Measurements from ENCODE around the gene TGM3.

DNA sequence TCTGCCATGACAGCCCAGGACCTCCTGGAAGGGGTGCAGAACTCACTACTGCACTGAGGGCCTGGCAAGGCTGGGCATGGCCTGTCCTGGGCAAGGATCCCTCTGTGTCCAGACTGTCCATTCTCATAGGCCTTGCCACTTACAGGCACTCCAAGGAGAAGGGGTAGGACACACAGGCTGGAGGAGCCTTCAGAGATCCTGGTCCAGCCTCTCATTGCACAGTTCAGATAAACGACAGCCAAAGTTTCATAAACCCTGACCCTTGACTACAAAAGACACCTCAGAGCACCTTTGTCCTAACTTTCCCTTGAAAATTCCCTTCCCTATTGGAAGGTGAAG lies 19.6 kb downstream of the TGM3 start:
- TF ChIP-seq EP300 (IDR thresholded peaks at IDR 0.05) (no peak), POLR2A (IDR thresholded peaks at IDR 0.05) (no peak)
- TF ChIP-seq, protein P1, sequence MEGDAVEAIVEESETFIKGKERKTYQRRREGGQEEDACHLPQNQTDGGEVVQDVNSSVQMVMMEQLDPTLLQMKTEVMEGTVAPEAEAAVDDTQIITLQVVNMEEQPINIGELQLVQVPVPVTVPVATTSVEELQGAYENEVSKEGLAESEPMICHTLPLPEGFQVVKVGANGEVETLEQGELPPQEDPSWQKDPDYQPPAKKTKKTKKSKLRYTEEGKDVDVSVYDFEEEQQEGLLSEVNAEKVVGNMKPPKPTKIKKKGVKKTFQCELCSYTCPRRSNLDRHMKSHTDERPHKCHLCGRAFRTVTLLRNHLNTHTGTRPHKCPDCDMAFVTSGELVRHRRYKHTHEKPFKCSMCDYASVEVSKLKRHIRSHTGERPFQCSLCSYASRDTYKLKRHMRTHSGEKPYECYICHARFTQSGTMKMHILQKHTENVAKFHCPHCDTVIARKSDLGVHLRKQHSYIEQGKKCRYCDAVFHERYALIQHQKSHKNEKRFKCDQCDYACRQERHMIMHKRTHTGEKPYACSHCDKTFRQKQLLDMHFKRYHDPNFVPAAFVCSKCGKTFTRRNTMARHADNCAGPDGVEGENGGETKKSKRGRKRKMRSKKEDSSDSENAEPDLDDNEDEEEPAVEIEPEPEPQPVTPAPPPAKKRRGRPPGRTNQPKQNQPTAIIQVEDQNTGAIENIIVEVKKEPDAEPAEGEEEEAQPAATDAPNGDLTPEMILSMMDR (IDR thresholded peaks at IDR 0.05), result no peak
